Caki2 (cell line): ENCODE measurements around the gene SECISBP2. TPM values are rescaled to one million over a fixed set of nuclear protein-coding genes. Genes with fewer than 3 reads are reported as not detected.
"Not testable (repeated sequence)": the region's sequence is repeated elsewhere in the genome, so short reads cannot be mapped to it uniquely, and the experiment has no call there.

Source experiments
- DNase-seq: peaks from one replicate; pipeline ENCODE4 v3.0.0-alpha.2; 2015; ENCODE audit warnings: low read depth
- in situ Hi-C: cut with HindIII; loops from 2 replicates; pipeline ENCODE4 v1.10.0; 2016; ENCODE audit warnings: low sequenced_read_pairs, low pct_unique_long_range_greater_than_20kb, mixed read lengths
- total RNA-seq: library from RNA; depleted of rRNA; stranded (reverse); fragments of >200 nt; shearing (Covaris generic); gene quantifications from 2 replicates; pipeline ENCODE4 v1.2.3, GENCODE V29; 2014; ENCODE audit warnings: low replicate concordance

The SECISBP2 gene
- total RNA-seq, 1 experiment from 2014 or later: 18.5 TPM

- DNase-seq: no peak
- in situ Hi-C loops: no loop called here
Measured at GRCh38 chr9:89340332-89340731, 22.0 kb downstream of the SECISBP2 start.

- in situ Hi-C loops: no loop called here
- no peak for DNase-seq
Measured at GRCh38 chr9:89342213-89342612, 23.9 kb downstream of the SECISBP2 start.

- DNase-seq: no peak
- in situ Hi-C loops: no loop called here
Measured at GRCh38 chr9:89342948-89343347, 24.6 kb downstream of the SECISBP2 start.

GRCh38 chr9:89343812-89344211 is 25.5 kb downstream of the SECISBP2 start:
- not testable (repeated sequence) for DNase-seq

GRCh38 chr9:89345476-89345875 is 27.2 kb downstream of the SECISBP2 start:
- in situ Hi-C loops: no loop called here
- DNase-seq: no peak

More at GRCh38 chr9:89343812-89344211, 25.5 kb downstream of the SECISBP2 start:
- in situ Hi-C loops: not testable (repeated sequence)

- in situ Hi-C loops: no loop called here
- DNase-seq: no peak
Measured at GRCh38 chr9:89346696-89347095, 28.4 kb downstream of the SECISBP2 start.

- no peak for DNase-seq
- in situ Hi-C loops: no loop called here
Measured at GRCh38 chr9:89347651-89348050, 29.4 kb downstream of the SECISBP2 start.

GRCh38 chr9:89349607-89350006 is 31.3 kb downstream of the SECISBP2 start:
- in situ Hi-C loops: no loop called here

GRCh38 chr9:89350988-89351557 is 32.8 kb downstream of the SECISBP2 start:
- no peak for DNase-seq
- in situ Hi-C loops: no loop called here

More at GRCh38 chr9:89349607-89350006, 31.3 kb downstream of the SECISBP2 start:
- DNase-seq: no peak

GRCh38 chr9:89351584-89352300 is 33.4 kb downstream of the SECISBP2 start:
- DNase-seq: no peak

GRCh38 chr9:89352451-89352850 is 34.2 kb downstream of the SECISBP2 start:
- in situ Hi-C loops: no loop called here
- DNase-seq: no peak

More at GRCh38 chr9:89351584-89352300, 33.4 kb downstream of the SECISBP2 start:
- in situ Hi-C loops: no loop called here

- no peak for DNase-seq
- in situ Hi-C loops: no loop called here
Measured at GRCh38 chr9:89352874-89353649, 34.8 kb downstream of the SECISBP2 start.

- in situ Hi-C loops: no loop called here
- DNase-seq: no peak
Measured at GRCh38 chr9:89353989-89354388, 35.7 kb downstream of the SECISBP2 start.

GRCh38 chr9:89354471-89354870 is 36.2 kb downstream of the SECISBP2 start:
- DNase-seq: no peak
- in situ Hi-C loops: no loop called here

GRCh38 chr9:89356782-89357181 is 38.5 kb downstream of the SECISBP2 start:
- in situ Hi-C loops: no loop called here
- DNase-seq: no peak

GRCh38 chr9:89357331-89358197 is 39.3 kb downstream of the SECISBP2 start:
- no peak for DNase-seq
- in situ Hi-C loops: no loop called here

- in situ Hi-C loops: no loop called here
Measured at GRCh38 chr9:89358376-89358916, 40.1 kb downstream of the SECISBP2 start.

GRCh38 chr9:89358985-89359384 is 40.7 kb downstream of the SECISBP2 start:
- no peak for DNase-seq
- in situ Hi-C loops: no loop called here

More at GRCh38 chr9:89358376-89358916, 40.1 kb downstream of the SECISBP2 start:
- no peak for DNase-seq
